GM12865 (cell line): ENCODE data around the gene PSORS1C2.

Source experiments
- DNase-seq: peaks from one replicate; pipeline ENCODE4 v3.0.0; 2010; ENCODE audit warnings: low read depth
- H3K4me3 ChIP-seq: 2 replicates; pipeline ENCODE4 v1.5.1; 2011; ENCODE audit warnings: mild to moderate bottlenecking, low read depth, low read length, control low read depth
- TF ChIP-seq, protein P1 (sequence below): IDR thresholded peaks from 2 replicates; pipeline ENCODE4 v1.5.1; 2011; ENCODE audit warnings: low read length, control low read depth, low read depth, inconsistent platforms; ENCODE audit not compliant: insufficient read depth; ENCODE audit errors: missing control alignments

The PSORS1C2 gene

DNA sequence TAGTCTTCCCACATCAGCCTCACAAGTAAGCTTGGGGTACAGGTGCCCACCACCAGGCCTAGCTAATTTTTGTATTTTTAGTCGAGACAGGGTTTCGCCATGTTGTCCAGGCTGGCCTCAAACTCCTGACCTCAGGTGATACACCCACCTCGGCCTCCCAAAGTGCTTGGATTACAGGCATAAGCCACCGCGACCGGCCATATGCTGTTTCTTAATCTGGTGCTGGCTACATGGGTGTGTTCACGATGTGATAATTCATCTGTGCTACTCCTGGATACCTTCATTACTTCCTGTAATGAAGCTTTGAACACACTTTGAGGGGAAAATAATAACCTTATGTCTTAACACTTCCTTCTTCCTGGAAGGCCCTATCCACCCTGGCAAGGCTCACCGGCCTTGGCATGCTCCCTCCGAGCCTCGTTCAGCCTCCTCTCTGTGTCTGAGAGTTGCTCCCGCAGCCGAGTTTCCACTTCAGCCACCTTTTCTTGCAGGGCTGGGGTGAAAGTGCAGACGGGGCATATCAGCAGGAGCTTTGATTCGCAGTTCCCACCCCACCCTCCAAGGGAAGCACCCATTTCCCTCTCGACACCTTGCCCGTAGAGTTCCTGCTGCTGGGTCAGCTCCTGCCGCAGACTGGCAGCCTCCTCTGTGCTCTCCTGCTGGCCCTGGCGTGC, 5.6 kb upstream of the PSORS1C2 start:
- TF ChIP-seq, protein P1, sequence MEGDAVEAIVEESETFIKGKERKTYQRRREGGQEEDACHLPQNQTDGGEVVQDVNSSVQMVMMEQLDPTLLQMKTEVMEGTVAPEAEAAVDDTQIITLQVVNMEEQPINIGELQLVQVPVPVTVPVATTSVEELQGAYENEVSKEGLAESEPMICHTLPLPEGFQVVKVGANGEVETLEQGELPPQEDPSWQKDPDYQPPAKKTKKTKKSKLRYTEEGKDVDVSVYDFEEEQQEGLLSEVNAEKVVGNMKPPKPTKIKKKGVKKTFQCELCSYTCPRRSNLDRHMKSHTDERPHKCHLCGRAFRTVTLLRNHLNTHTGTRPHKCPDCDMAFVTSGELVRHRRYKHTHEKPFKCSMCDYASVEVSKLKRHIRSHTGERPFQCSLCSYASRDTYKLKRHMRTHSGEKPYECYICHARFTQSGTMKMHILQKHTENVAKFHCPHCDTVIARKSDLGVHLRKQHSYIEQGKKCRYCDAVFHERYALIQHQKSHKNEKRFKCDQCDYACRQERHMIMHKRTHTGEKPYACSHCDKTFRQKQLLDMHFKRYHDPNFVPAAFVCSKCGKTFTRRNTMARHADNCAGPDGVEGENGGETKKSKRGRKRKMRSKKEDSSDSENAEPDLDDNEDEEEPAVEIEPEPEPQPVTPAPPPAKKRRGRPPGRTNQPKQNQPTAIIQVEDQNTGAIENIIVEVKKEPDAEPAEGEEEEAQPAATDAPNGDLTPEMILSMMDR: no peak
- no peak overlapping the region for H3K4me3 ChIP-seq
- DNase-seq: no peak

DNA sequence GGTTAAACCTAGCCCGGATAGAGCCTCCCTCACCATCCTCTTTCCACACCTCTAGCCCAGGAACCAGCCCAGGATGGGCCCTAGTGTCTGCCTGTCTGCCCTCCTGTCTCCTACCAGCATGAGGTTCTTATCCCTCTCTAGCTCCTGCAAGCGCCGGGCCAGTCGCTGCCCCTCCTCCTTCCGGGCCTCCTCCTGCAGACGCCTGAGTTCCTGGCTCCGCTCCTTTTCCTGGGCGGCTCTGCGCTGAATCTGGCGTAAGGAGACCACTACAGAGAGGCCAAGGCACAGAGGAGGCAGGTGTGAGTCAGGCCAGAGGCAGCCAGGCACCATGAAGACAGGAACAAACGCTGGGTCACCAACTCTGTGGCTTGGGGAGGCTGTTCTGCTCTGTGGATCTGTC, 4.3 kb upstream of the PSORS1C2 start:
- TF ChIP-seq, protein P1: no peak
- H3K4me3 ChIP-seq: no peak overlapping the region
- no peak for DNase-seq

DNA sequence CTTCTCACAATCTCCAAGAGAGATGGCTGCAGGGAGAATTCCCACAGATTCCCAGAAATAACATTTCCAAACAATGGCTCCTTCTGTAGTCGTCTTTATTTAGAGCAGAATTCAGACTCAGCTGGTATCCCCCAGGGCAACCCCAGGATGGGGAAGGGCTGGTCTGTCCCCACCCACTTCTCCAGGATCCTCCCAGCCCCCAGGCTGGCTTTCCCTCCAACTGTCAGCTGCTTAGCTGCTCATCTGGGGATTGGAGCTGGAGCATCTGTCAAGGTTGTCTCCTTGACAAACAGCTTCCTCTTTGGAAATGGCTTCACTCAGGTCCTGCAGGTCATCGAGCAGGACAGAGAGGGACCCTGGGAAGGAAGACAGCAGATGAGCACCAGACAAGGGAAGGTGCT, 3.5 kb upstream of the PSORS1C2 start:
- no peak for DNase-seq
- H3K4me3 ChIP-seq: no peak overlapping the region
- TF ChIP-seq, protein P1: no peak

DNA sequence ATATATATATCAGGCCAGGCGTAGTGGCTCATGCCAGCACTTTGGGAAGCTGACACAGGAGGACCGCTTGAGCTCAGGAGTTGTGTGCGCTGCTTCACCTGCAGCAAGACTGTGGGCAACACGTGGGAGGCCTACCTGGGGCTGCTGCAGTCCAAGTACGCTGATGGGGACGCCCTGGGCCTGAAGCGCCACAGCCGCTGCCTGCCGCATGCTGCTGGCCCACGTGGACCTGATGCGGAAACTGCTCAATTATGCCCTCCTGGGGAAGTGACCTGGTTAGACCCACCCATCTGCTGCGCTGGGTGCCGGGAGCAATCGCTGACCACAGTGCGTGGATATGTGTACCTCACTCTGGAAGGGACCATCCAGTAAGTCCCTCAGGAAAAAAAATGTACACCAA, 1.8 kb upstream of the PSORS1C2 start:
- H3K4me3 ChIP-seq: no peak overlapping the region
- TF ChIP-seq, protein P1: no peak
- no peak for DNase-seq

DNA sequence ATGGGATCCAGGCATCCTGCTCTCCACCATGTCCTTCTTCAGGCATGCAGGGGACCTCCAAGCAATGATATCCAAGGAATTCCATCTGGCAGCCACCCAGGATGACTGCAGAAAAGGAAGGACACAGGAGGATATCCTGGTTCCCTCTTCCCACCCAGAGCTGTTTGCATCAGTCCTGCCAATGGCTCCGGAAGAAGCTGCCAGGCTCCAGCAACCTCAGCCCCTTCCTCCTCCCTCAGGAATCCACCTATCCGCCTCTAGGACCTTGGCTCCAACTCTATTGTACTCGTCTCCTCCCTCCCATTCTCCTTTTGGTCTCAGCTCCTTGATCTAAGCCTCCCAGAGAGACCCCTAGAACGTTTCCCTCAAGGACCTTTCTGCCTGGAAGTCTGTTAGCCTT, 733 bp upstream of the PSORS1C2 start:
- TF ChIP-seq, protein P1: no peak
- H3K4me3 ChIP-seq: no peak overlapping the region
- no peak for DNase-seq

DNA sequence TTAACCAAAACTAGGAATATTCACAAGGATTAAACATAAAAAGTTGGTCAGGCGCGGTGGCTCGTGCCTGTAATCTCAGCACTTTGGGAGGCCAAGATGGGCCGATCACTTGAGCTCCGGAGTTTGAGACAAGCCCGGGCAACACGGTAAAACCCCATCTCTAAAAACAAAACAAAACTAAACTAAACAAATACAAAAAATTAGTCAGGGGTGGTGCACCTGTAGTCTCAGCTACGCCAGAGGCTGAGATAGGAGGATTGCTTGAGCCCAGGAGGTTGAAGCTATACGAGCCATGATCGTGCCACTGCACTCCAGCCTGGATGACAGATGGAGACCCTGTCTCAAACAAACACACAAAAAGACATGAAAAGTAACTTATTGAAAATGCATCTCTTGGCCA, 3.2 kb downstream of the PSORS1C2 start:
- TF ChIP-seq, protein P1: no peak
- peak; percentile 49 for DNase-seq
- H3K4me3 ChIP-seq: no peak overlapping the region

DNA sequence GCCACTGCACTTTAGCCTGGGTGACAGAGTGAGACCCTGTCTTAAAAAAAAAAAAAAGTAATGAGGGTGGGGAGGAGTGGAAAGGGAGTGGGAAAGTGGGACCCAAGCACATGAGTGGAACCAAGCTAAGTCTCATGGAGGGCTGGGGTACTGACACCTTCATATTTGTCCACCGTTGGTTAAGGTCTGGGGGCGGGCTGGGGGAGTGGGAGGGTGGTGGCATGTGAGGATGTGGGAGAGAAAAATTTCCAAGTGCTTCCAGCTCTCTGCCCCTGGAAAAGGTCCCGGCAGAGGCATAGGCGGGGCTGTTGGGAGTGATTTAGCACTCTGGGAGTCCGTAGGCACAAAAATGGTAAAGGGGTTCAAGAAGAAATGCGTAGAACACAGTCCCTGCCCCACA, 6.1 kb downstream of the PSORS1C2 start:
- no peak overlapping the region for H3K4me3 ChIP-seq
- TF ChIP-seq, protein P1: no peak
- no peak for DNase-seq
